COLO668 (cell line): ENCODE measurements around the gene TMC6.
"Not testable (repeated sequence)": the region's sequence is repeated elsewhere in the genome, so short reads cannot be mapped to it uniquely, and the experiment has no call there.

Source experiments
- DNase-seq: peaks from one replicate; lab custom pipeline; 2025; ENCODE audit not compliant: unreplicated experiment; lab: John Stamatoyannopoulos, UW

TMC6 gene

DNA sequence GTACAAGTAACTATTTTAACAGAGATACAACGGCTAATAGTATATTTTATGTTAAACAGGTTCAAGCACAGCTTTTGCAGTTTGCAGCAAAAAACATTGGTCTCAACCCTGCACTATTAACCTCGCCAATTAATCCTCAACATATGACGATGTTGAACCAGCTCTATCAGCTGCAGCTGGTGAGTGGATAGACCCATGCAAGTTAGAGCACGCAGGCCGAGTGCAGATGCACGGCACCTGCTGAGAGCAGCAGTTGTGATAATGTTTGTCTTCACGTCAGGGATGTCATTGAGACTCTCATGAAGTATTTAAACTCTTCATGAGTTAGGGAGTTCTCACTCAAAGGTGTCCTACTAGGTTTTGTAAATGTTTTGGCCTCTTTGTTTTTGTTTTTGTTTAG lies 45.6 kb downstream of the TMC6 start:
- DNase-seq, result peak; percentile 3

- DNase-seq, result not testable (repeated sequence)
Observed at GRCh38 chr17:78082355-78082872, 46.1 kb downstream of the TMC6 start.

GRCh38 chr17:78081551-78081950 lies 47.0 kb downstream of the TMC6 start:
- no peak for DNase-seq

DNA sequence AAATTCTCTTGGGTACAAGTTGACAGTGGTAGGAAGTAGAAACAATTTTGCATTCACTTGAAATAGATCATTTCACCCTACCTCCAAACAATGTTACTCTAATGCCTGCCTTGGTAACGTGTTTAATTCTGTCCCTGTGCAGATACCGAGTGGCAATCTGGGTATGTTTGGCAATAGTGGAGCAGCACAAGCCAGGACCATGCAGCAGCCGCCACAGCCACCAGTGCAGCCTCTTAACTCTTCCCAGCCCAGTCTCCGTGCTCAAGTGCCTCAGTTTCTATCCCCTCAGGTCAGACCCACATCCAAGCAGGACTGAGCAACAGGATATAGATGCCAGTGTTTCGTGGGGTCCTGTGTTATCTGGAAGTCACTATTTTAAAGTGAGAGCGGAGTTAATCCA lies 49.3 kb downstream of the TMC6 start:
- DNase-seq, result no peak

DNA sequence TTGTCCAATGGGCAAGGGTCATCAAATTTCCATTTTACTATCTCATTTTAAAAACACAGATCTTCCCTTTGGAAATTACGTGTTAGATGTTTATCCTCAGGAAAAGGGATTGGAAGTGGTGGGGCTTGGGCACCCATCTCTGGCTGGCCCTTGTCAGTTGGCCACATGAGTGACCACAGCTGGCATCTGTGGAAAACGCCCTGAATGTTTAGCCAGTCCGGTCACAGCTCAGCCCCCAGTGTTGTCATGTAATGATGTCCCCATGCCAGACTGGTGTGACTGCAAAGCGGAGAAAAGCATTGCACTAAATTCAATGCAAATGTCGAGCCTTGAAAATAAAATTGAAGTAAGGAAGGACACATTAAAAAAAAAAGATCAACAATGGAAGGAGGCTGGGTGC lies 53.0 kb downstream of the TMC6 start:
- no peak for DNase-seq

DNA sequence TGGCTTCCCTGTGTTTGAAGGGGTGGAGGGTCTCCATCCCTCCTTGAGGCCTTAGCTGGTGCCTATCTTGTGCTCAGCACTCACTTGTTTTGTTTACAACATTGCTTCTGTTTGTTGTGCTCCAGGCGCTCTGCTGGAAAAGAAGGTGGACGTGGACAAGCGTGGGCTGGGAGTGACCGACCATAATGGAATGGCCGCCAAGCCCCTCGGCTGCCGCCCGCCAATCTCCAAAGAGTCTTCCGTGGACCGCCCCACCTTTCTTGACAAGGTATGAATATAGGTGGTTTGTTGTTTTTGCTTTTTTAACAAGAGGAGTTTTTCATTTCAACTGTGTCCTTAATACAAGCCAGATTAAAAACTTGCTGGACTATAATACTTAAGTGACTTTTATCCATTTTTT lies 53.5 kb downstream of the TMC6 start:
- DNase-seq, result no peak

- no peak for DNase-seq
Observed at GRCh38 chr17:78072961-78073360, 55.6 kb downstream of the TMC6 start.

DNA sequence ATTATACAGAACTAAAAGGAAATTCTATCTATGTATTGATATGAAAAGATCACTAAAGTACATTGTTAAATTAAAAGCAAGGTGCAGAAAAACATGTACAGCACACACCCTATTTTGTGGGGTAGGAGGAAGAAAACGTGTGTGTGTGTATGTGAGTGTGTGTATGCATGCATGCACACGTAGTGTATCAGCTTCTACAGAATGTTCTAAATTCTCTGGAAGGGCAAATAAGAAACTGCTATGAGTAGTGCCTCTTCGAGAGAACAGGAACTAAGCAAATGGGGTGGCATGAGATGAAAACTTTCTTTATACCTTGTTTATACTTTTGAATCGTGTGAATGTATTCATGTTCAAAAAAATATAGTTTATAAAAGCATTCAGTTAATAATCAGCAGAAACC lies 58.9 kb downstream of the TMC6 start:
- no peak for DNase-seq

DNA sequence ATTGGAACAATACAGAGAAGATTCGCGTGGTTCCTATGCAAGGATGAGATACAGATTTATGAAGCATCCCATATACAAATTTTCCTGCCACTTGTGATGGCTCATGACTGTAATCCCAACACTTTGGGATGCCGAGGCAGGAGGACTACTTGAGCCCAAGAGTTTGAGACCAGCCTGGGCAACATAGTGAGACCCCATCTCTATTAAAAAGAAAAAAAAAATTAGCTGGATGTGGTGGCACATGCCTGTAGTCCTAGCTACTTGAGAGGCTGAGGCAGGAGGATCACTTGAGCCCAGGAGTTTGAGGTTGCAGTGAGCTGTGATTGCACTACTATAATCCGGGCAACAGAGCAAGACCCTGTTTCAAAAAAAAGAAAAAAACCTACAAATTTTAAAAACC lies 61.6 kb downstream of the TMC6 start:
- DNase-seq, result not testable (repeated sequence)

GRCh38 chr17:78064708-78065107 lies 63.8 kb downstream of the TMC6 start:
- no peak for DNase-seq

- DNase-seq, result no peak
Observed at GRCh38 chr17:78063489-78063888, 65.1 kb downstream of the TMC6 start.

- no peak for DNase-seq
Observed at GRCh38 chr17:78062596-78062995, 66.0 kb downstream of the TMC6 start.
